Lower leg skin (tissue), 3 donors: ENCODE data around the gene GNB5.

Experiments
- POLR2A ChIP-seq, 2 donors: fragments of 450-650 bp; IDR thresholded peaks; one replicate each; pipeline ENCODE4 v1.6.1; 2016 to 2017; ENCODE audit warnings: antibody characterized with exemption in 2 of 2, mild to moderate bottlenecking in 1 of 2, moderate library complexity in 1 of 2
- TF ChIP-seq, protein P1 (sequence below), 3 donors: fragments of 450-650 bp; IDR thresholded peaks; one replicate each; pipeline ENCODE4 v1.5.1; 2016; ENCODE audit warnings: antibody characterized with exemption in 3 of 3, mild to moderate bottlenecking in 3 of 3, moderate library complexity in 2 of 3

DNA sequence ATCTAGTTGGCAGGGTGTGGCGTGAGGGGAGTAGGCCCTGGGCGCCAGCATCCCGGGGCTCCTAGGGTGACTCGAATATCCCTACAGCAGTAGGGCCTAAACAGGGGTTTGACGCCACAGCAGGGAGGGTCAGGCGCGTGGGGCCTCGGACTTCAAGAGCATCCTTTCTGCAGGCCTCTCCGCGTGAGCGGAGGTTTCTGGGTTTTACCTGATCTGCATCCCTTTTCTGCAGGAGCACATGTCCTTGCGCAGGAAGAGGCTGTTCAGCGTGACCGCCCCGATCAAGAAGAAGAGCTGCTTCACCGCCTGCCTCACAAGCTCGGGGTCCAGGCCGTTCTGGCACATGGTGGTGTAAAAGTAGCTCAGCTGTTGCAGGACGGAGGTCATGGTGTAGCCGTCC lies 13.5 kb upstream of the GNB5 start:
- TF ChIP-seq, protein P1, sequence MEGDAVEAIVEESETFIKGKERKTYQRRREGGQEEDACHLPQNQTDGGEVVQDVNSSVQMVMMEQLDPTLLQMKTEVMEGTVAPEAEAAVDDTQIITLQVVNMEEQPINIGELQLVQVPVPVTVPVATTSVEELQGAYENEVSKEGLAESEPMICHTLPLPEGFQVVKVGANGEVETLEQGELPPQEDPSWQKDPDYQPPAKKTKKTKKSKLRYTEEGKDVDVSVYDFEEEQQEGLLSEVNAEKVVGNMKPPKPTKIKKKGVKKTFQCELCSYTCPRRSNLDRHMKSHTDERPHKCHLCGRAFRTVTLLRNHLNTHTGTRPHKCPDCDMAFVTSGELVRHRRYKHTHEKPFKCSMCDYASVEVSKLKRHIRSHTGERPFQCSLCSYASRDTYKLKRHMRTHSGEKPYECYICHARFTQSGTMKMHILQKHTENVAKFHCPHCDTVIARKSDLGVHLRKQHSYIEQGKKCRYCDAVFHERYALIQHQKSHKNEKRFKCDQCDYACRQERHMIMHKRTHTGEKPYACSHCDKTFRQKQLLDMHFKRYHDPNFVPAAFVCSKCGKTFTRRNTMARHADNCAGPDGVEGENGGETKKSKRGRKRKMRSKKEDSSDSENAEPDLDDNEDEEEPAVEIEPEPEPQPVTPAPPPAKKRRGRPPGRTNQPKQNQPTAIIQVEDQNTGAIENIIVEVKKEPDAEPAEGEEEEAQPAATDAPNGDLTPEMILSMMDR (IDR thresholded peaks at IDR 0.05) = no peak
- no peak for TF ChIP-seq POLR2A (IDR thresholded peaks at IDR 0.05)
